GM04504 (cell line): ENCODE data around the gene GOT2.
A peak's percentile ranks its signal among the peaks of the same experiment; 100 is the strongest.
"Not testable (repeated sequence)": the region's sequence is repeated elsewhere in the genome, so short reads cannot be mapped to it uniquely, and the experiment has no call there.

Source experiments
- DNase-seq: peaks from one replicate; pipeline ENCODE4 v3.0.0-alpha.2; 2012; ENCODE audit warnings: low read depth

Gene GOT2

DNA sequence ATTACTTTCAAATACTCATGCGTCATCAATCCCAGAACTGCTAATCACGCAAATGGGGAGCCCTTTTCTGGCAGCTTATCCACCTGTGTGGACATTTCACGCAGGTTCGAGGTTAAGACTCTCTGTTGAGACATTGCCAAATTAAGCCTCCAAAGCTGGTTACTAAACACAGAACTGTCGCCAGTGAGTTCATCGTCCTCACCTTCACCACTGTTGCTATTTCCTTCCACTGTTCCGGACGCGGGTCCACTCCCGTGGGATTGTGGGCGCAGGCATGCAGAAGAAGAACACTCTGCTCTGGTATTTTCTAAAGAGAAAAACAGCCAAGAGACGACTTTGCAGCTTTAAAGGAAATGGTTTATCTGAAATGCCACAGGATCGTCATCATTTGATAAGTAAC is 16.1 kb downstream of the GOT2 start:
- DNase-seq: no peak

DNA sequence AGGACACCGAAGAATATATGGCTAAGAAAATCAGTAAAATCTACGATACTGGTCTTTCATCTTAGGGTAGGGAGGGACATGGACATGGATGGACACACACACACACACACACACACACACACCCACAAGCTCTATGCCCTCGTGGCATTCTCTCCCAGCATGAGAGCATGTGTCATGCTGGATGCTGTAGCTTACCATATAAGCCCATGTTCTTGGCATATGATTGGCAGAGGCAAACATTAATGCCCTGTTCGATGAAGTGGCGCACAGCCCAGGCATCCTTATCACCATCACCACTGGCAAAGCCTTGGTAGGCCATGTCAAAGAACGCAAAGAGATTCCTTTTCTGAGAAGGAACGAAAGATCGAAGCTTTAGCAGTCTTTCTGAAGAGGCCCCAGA is 17.6 kb downstream of the GOT2 start:
- DNase-seq: no peak

- DNase-seq: no peak
Observed at GRCh38 chr16:58713742-58714141, 20.4 kb downstream of the GOT2 start.

GRCh38 chr16:58709333-58709732 is 24.8 kb downstream of the GOT2 start:
- no peak for DNase-seq

DNA sequence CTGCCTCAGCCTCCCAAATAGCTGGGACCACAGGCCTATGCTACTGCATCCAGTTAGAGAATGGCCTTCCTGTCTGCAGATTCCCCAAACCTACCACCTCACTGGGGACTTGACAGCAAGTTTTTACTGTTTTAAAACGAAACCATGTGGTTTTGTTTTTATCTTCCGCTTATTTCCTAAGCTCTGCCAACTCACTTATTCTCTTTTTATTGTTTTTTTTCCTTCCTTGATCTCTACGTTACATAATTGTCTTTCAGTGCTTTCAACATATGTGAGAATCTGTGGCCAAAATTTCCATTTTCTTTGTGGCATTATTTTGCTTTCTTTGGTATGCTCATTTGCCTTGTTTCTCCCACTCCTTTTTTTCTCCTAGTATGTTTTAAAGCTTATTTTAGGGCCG is 35.0 kb downstream of the GOT2 start:
- DNase-seq: no peak

GRCh38 chr16:58695368-58695767 is 38.7 kb downstream of the GOT2 start:
- DNase-seq: no peak

DNA sequence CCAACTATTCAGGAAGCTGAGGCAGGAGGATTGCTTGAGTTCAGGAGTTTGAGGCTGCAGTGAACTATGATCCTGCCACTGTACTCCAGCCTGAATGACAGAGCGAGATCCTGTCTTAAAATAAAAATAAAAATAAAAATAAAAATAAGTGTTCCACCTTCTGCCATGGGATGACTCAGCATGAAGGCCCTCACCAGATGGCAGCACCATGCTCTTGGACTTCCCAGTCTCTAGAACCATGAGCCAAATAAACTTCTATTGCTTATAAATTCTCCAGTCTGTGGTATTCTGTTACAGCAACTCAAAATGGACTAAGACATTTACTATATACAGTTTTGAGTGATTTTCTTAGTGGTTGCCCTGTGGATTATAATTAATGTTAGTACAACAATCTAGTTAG is 41.7 kb downstream of the GOT2 start:
- no peak for DNase-seq

GRCh38 chr16:58686985-58687706 is 47.0 kb downstream of the GOT2 start:
- peak; percentile 27 for DNase-seq

- DNase-seq: no peak
Observed at GRCh38 chr16:58685084-58685449, 49.0 kb downstream of the GOT2 start.

DNA sequence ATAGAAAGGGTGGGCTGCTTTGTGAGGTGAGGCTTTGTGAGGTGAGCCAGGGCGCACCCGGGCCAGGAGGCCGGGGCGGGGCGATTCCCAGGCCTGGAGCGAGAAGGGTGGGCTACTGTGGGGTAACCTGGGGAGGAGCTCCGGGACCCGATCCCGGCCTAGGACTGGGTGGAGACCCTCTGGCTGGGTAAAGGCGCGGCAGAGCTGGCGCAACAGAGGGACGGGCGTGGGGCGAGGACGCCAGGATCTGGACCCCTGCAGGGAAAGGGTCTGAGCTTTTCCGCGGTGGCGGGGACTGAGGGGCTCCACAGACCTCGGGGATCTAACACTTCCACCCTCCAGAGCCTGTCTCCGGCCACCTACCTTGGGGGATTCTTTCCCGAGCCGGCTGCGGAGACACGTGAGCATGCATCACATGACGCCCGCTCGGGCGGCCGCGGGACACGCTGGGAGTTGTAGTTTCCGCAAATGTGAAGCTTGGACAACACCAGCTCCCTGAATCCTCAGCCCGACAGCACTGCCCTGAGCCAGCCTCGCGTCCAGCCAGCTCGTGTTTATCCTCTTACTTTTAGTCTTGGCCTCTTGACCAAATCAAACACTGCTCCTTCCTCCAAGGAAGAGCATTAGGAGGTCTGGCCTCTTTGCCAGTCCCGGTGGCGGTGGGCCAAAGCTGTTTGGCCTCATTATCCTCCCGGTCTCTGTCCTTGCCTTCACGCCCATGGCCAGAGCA is 49.6 kb downstream of the GOT2 start, which contains the start of gene SLC38A7:
TSS of gene SLC38A7 (minus strand) at position 417 of the 730 bp plus-strand sequence. CDS start 4,644 bp downstream, outside the sequence.
- peak; percentile 57 for DNase-seq

GRCh38 chr16:58684001-58684353 is 50.1 kb downstream of the GOT2 start:
- DNase-seq: no peak

- DNase-seq: no peak
Observed at GRCh38 chr16:58679763-58680162, 54.4 kb downstream of the GOT2 start.

- DNase-seq: no peak
Observed at GRCh38 chr16:58678716-58679115, 55.4 kb downstream of the GOT2 start.

DNA sequence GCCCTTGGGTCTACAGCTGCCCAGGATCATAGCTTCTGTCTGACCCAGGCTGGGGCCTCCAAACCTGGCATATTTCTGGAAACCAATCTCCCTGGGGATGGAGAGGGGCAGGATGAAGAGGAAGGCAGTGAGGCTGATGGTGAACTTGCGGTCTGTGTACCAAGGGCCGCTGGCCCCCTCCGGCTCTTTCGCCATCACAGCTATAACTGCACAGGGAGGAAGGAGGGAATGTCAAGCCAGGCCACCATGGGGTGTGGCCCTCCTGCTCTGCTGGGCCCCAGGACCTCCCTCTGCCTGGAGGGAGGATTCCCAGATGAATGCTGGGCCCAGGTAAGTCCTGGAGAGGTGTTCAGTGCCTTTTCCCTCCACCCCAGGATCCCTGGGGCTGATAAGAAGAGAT is 55.8 kb downstream of the GOT2 start:
- no peak for DNase-seq

DNA sequence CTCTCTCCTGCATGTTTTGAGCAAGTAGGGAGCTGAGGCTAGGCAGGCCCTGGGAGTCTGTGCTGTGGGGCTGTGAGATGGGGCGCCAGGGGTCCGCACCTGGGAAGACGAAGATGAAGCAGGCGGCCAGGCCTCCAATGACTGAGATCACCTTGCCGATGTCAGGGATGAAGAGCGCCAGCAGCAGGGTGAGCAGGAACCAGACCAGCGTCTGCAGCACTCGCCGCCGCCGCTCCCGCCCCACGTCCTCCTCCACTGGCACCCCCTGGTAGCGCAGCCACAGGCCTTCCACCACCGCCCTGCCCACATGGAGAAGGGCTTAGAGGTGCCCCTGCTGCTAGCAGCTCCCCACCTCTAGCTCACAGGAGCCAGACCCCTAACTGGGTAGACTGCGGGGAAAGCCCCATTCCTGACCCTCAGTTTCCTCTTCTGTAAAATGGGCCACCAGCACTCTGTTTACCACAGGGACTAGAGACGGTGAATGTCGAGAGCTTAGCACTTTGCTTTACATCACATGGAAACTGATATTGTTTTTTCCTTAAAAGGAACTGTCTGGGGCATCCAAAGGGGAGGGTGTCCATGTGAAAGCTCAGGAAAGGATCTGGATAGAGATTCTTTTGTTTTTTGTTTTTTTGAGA is 63.1 kb downstream of the GOT2 start:
- DNase-seq: no peak

- no peak for DNase-seq
Observed at GRCh38 chr16:58670177-58670576, 63.9 kb downstream of the GOT2 start.

DNA sequence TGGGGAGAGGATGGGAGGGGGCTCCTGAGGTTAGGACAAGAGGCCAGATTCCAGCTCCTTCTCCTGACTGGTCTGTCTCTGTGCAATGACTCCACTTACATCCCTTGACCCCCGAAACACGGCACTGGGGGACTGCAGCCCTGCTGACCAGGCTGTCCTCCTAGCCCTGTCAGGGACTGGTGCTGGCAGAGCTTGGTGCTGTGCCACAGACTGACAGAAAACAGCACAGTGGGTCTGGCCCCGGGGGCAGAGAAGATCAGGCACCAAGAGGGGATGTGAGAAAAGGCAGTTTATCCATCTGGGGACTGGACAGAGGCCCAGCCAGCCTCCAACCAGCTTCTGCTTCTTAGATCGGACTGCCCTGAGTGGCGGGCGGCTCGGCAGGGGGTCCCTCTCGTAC is 68.9 kb downstream of the GOT2 start:
- DNase-seq: no peak

GRCh38 chr16:58661199-58661830 is 72.8 kb downstream of the GOT2 start:
- DNase-seq: peak; percentile 79

GRCh38 chr16:58659911-58660310 is 74.2 kb downstream of the GOT2 start:
- not testable (repeated sequence) for DNase-seq

- DNase-seq: no peak
Observed at GRCh38 chr16:58658796-58659211, 75.3 kb downstream of the GOT2 start.
